Measurements from ENCODE around the gene CNTN5. TPM values are rescaled to one million over a fixed set of nuclear protein-coding genes. Genes with fewer than 3 reads are reported as not detected.

The CNTN5 gene
- total RNA-seq, 3 donors from 2014 or later: 0.35 TPM; not detected in 2

DNA sequence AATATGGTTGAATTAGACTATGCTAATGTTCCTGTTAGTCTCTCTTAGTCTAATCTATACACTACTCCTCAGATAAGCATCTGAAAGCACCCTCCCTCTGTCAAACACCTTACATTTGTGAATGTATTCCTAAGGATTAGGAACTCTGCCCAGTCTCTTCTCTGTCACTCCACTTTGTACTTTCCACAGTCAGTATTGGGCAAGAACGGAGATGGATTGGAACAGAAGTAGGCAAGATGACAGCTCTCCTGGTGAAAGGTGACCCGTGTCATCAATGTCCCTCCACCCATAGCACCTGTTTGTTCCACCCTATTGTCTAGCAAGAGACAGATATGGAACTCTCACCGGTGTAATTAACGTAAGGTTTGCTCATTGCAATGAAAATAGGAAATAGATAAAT, 613.8 kb downstream of the CNTN5 start:
- TF ChIP-seq, protein P1, sequence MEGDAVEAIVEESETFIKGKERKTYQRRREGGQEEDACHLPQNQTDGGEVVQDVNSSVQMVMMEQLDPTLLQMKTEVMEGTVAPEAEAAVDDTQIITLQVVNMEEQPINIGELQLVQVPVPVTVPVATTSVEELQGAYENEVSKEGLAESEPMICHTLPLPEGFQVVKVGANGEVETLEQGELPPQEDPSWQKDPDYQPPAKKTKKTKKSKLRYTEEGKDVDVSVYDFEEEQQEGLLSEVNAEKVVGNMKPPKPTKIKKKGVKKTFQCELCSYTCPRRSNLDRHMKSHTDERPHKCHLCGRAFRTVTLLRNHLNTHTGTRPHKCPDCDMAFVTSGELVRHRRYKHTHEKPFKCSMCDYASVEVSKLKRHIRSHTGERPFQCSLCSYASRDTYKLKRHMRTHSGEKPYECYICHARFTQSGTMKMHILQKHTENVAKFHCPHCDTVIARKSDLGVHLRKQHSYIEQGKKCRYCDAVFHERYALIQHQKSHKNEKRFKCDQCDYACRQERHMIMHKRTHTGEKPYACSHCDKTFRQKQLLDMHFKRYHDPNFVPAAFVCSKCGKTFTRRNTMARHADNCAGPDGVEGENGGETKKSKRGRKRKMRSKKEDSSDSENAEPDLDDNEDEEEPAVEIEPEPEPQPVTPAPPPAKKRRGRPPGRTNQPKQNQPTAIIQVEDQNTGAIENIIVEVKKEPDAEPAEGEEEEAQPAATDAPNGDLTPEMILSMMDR (IDR thresholded peaks at IDR 0.05): no peak
- ATAC-seq (no peak), DNase-seq (no peak)
- Histone ChIP-seq H3K4me1 (ENCODE audit: low read depth) (no peaks in the 10 kb centered on the region), H3K9me3 (no peaks in the 10 kb centered on the region), H3K36me3 (ENCODE audit: low read depth) (no peaks in the 10 kb centered on the region), H3K4me3 (no peak overlapping the region)
- intact Hi-C loops (cut with DNase I, micrococcal nuclease): no loop called here

GRCh38 chr11:99638073-99638553, 617.4 kb downstream of the CNTN5 start:
- ATAC-seq (no peak), DNase-seq (no peak)
- TF ChIP-seq, protein P1 (IDR thresholded peaks at IDR 0.05): no peak
- no peaks in the 10 kb centered on the region for H3K4me1 ChIP-seq (ENCODE audit: low read depth)
- intact Hi-C loops (cut with DNase I, micrococcal nuclease): no loop called here
- H3K9me3 ChIP-seq: no peaks in the 10 kb centered on the region
- H3K36me3 ChIP-seq (ENCODE audit: low read depth): no peaks in the 10 kb centered on the region
- H3K4me3 ChIP-seq: no peak overlapping the region

DNA sequence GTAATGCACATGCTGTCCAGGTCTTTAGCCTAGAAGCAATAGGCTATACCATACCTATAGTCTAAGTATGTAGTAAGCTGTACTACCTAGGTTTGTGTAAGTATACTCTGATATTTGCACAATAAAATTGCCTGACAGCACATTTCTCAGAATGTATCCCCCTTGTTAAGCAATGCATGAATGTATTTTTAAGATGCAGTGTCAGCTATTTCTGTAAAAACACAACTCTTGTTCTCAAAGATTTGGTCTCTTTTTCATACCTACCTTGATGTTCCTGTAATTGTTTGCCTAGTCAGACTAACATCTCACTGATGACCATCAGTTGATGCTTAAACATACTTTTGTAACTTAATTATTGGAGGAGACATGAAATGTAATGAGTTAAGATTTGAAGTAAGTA, 619.9 kb downstream of the CNTN5 start:
- Histone ChIP-seq H3K4me3 (no peak overlapping the region), H3K9me3 (no peaks in the 10 kb centered on the region), H3K36me3 (ENCODE audit: low read depth) (no peaks in the 10 kb centered on the region), H3K4me1 (ENCODE audit: low read depth) (no peaks in the 10 kb centered on the region)
- intact Hi-C loops (cut with DNase I, micrococcal nuclease): no loop called here
- ATAC-seq (no peak), DNase-seq (no peak)
- TF ChIP-seq, protein P1 (IDR thresholded peaks at IDR 0.05): no peak

GRCh38 chr11:99645934-99646333, 625.2 kb downstream of the CNTN5 start:
- no peak for DNase-seq
- Histone ChIP-seq H3K36me3 (ENCODE audit: low read depth) (no peaks in the 10 kb centered on the region), H3K4me1 (ENCODE audit: low read depth) (no peaks in the 10 kb centered on the region), H3K4me3 (no peak overlapping the region), H3K9me3 (no peaks in the 10 kb centered on the region)
- intact Hi-C loops (cut with DNase I, micrococcal nuclease): no loop called here
- TF ChIP-seq, protein P1 (IDR thresholded peaks at IDR 0.05): no peak
- ATAC-seq: no peak

GRCh38 chr11:99670067-99670676, 649.4 kb downstream of the CNTN5 start:
- H3K36me3 ChIP-seq (ENCODE audit: low read depth): no peaks in the 10 kb centered on the region
- no peak for DNase-seq
- H3K4me1 ChIP-seq (ENCODE audit: low read depth): no peaks in the 10 kb centered on the region
- H3K4me3 ChIP-seq: no peak overlapping the region
- TF ChIP-seq, protein P1 (IDR thresholded peaks at IDR 0.05): no peak
- ATAC-seq: no peak
- H3K9me3 ChIP-seq: no peaks in the 10 kb centered on the region
- intact Hi-C loops (cut with DNase I, micrococcal nuclease): no loop called here

Measured in mucosa of descending colon (tissue), 3 donors.